GM23248 (cell line): ENCODE data around the gene RNASE3. TPM values are rescaled to one million over a fixed set of nuclear protein-coding genes. Genes with fewer than 3 reads are reported as not detected.

Source experiments
- DNase-seq: peaks from one replicate; pipeline ENCODE4 v3.0.0-alpha.2; 2015
- H2AFZ ChIP-seq: fragments of 200-600 bp; sonication (generic); 2 replicates; pipeline ENCODE4 v1.6.1; 2016; ENCODE audit warnings: antibody characterized with exemption
- H3F3A ChIP-seq: fragments of 200-600 bp; sonication (generic); 2 replicates; pipeline ENCODE4 v1.6.1; 2016; ENCODE audit warnings: mild to moderate bottlenecking, antibody characterized with exemption, mixed run types; ENCODE audit not compliant: insufficient read depth
- H3K27ac ChIP-seq: fragments of 200-600 bp; sonication (generic); 2 replicates; pipeline ENCODE4 v1.5.1; 2016; ENCODE audit warnings: mild to moderate bottlenecking
- H3K27me3 ChIP-seq: fragments of 200-600 bp; sonication (generic); replicated peaks from 2 replicates; pipeline ENCODE4 v1.6.1; 2016; ENCODE audit warnings: mild to moderate bottlenecking; ENCODE audit not compliant: insufficient read depth
- H3K36me3 ChIP-seq: fragments of 200-600 bp; sonication (generic); 2 replicates; pipeline ENCODE4 v1.6.1; 2016; ENCODE audit warnings: low read depth, mild to moderate bottlenecking
- H3K4me1 ChIP-seq: fragments of 200-600 bp; sonication (generic); 2 replicates; pipeline ENCODE4 v1.6.1; 2016; ENCODE audit warnings: mild to moderate bottlenecking; ENCODE audit not compliant: insufficient read depth
- H3K4me2 ChIP-seq: fragments of 200-600 bp; sonication (generic); one replicate; pipeline ENCODE4 v1.6.1; 2016; ENCODE audit warnings: mild to moderate bottlenecking; ENCODE audit not compliant: unreplicated experiment
- H3K4me3 ChIP-seq: fragments of 200-600 bp; sonication (generic); 2 replicates; pipeline ENCODE4 v1.5.1; 2016; ENCODE audit warnings: mild to moderate bottlenecking
- H3K79me2 ChIP-seq: fragments of 200-600 bp; sonication (generic); 2 replicates; pipeline ENCODE4 v1.6.1; 2016; ENCODE audit warnings: mild to moderate bottlenecking; ENCODE audit not compliant: insufficient read depth
- H3K9ac ChIP-seq: fragments of 200-600 bp; sonication (generic); 2 replicates; pipeline ENCODE4 v1.6.1; 2016; ENCODE audit warnings: mild to moderate bottlenecking
- H3K9me2 ChIP-seq: fragments of 200-600 bp; sonication (generic); 2 replicates; pipeline ENCODE4 v1.6.1; 2016; ENCODE audit warnings: mixed run types, mild to moderate bottlenecking, moderate library complexity; ENCODE audit not compliant: insufficient read depth
- H3K9me3 ChIP-seq: fragments of 200-600 bp; sonication (generic); one replicate; pipeline ENCODE4 v1.6.1; 2017; ENCODE audit warnings: low read depth
- H4K20me1 ChIP-seq: fragments of 200-600 bp; sonication (generic); 2 replicates; pipeline ENCODE4 v1.6.0; 2016; ENCODE audit not compliant: insufficient read depth
- EZH2 ChIP-seq: fragments of 200-600 bp; sonication (generic); IDR thresholded peaks from 2 replicates; pipeline ENCODE4 v1.6.1; 2018; ENCODE audit warnings: antibody characterized with exemption, mild to moderate bottlenecking; ENCODE audit not compliant: insufficient read depth, poor library complexity, severe bottlenecking
- EZH2phosphoT487 ChIP-seq: fragments of 200-600 bp; sonication (generic); IDR thresholded peaks from 2 replicates; pipeline ENCODE4 v1.6.1; 2018; ENCODE audit warnings: antibody characterized with exemption, moderate library complexity, mild to moderate bottlenecking, low read depth; ENCODE audit not compliant: insufficient read depth
- WGBS, 2 experiments: methylation state at CpG; one replicate each; pipeline ENCODE4 v1.1.6; 2015 to 2017; ENCODE audit warnings: low lambda C conversion rate in 2 of 2, low coverage in 1 of 2; ENCODE audit errors: missing lambda C conversion rate in 2 of 2; 5-methylcytosine and 5-hydroxymethylcytosine counted together
- in situ Hi-C: fragments of 300-500 bp; cut with MboI; formaldehyde crosslinking; loops from 2 replicates; pipeline ENCODE4 v1.15.0; 2020
- polyA plus RNA-seq: library from polyadenylated mRNA; unstranded; fragments of >200 nt; fragmentation: Nextera tagmentation; extraction: Ambion mirVana; gene quantifications from 2 replicates; pipeline ENCODE4 v1.2.1, GENCODE V29; 2016
- total RNA-seq: library from RNA; depleted of rRNA; stranded (reverse); fragments of >200 nt; shearing (Covaris generic); gene quantifications from 2 replicates; pipeline ENCODE4 v1.2.3, GENCODE V29; 2014

Gene RNASE3
- total and polyA plus RNA-seq, 2 experiments from 2014 or later, result not detected

GRCh38 chr14:20866194-20866593, 25.0 kb upstream of the RNASE3 start:
- WGBS, 2 experiments, result 27 to 32% methylated on average over 3 of the region's 3 CpGs
- H3F3A ChIP-seq, result no peaks in the 10 kb centered on the region
- H3K4me3 ChIP-seq, result no peak overlapping the region
- TF ChIP-seq EZH2, result no peak
- TF ChIP-seq EZH2phosphoT487, result no peak
- in situ Hi-C loops, result no loop called here
- no peaks in the 10 kb centered on the region for H4K20me1 ChIP-seq
- no peaks in the 10 kb centered on the region for H3K9me3 ChIP-seq
- H3K4me2 ChIP-seq, result no peak overlapping the region
- H3K27me3 ChIP-seq, result peaks cover 11% of the 10 kb centered on the region; the same call in 1 of the 2 replicates
- no peak overlapping the region for H3K27ac ChIP-seq
- H3K4me1 ChIP-seq, result no peaks in the 10 kb centered on the region
- no peak overlapping the region for H3K9ac ChIP-seq
- H3K9me2 ChIP-seq, result no peaks in the 10 kb centered on the region
- H2AFZ ChIP-seq, result no peak overlapping the region
- no peak for DNase-seq
- no peaks in the 10 kb centered on the region for H3K36me3 ChIP-seq
- no peaks in the 10 kb centered on the region for H3K79me2 ChIP-seq

- Histone ChIP-seq H3K4me1 (no peaks in the 10 kb centered on the region), H3K27me3 (0 out of 2 replicates have a peak, but pooled peaks cover 11% of the 10 kb centered on the region), H2AFZ (no peak overlapping the region), H3K4me2 (no peak overlapping the region), H3K9me2 (no peaks in the 10 kb centered on the region), H3K36me3 (no peaks in the 10 kb centered on the region), H3F3A (no peaks in the 10 kb centered on the region), H3K4me3 (no peak overlapping the region), H3K9me3 (no peaks in the 10 kb centered on the region), H3K27ac (no peak overlapping the region), H3K9ac (no peak overlapping the region), H3K79me2 (no peaks in the 10 kb centered on the region), H4K20me1 (no peaks in the 10 kb centered on the region)
- WGBS, 2 experiments, result 0% methylated on average over 2 of the region's 2 CpGs
- TF ChIP-seq EZH2phosphoT487 (no peak), EZH2 (no peak)
- in situ Hi-C loops, result no loop called here
- peak; percentile 45 for DNase-seq
Measured at GRCh38 chr14:20866963-20867362, 24.2 kb upstream of the RNASE3 start.

- Histone ChIP-seq H3K36me3 (no peaks in the 10 kb centered on the region), H3K4me3 (peak overlapping the region; percentile 25), H3K9ac (no peak overlapping the region), H3K27me3 (0 out of 2 replicates have a peak, but pooled peaks cover 11% of the 10 kb centered on the region), H4K20me1 (no peaks in the 10 kb centered on the region), H3K27ac (no peak overlapping the region), H2AFZ (peak overlapping the region; percentile 83), H3K4me2 (no peak overlapping the region), H3K4me1 (no peaks in the 10 kb centered on the region), H3K9me2 (no peaks in the 10 kb centered on the region), H3K9me3 (no peaks in the 10 kb centered on the region), H3K79me2 (no peaks in the 10 kb centered on the region), H3F3A (no peaks in the 10 kb centered on the region)
- no peak for TF ChIP-seq EZH2phosphoT487
- TF ChIP-seq EZH2, result no peak
- in situ Hi-C loops, result no loop called here
- 18 to 24% methylated on average over 26 of the region's 26 CpGs for WGBS, 2 experiments
- DNase-seq, result peak; percentile 80
Measured at GRCh38 chr14:20873370-20874177, 17.6 kb upstream of the RNASE3 start.

- Histone ChIP-seq H3K27ac (no peak overlapping the region), H3F3A (no peaks in the 10 kb centered on the region), H4K20me1 (no peaks in the 10 kb centered on the region), H3K9me2 (no peaks in the 10 kb centered on the region), H3K9me3 (no peaks in the 10 kb centered on the region), H3K9ac (no peak overlapping the region), H3K27me3 (no peaks in the 10 kb centered on the region), H3K79me2 (no peaks in the 10 kb centered on the region), H3K36me3 (no peaks in the 10 kb centered on the region), H2AFZ (no peak overlapping the region), H3K4me2 (no peak overlapping the region), H3K4me3 (no peak overlapping the region), H3K4me1 (no peaks in the 10 kb centered on the region)
- in situ Hi-C loops, result no loop called here
- TF ChIP-seq EZH2phosphoT487, result no peak
- TF ChIP-seq EZH2, result no peak
- no peak for DNase-seq
Measured at GRCh38 chr14:20877016-20877415, 14.2 kb upstream of the RNASE3 start.
